Measurements from ENCODE around the gene ST3GAL5.

DNA sequence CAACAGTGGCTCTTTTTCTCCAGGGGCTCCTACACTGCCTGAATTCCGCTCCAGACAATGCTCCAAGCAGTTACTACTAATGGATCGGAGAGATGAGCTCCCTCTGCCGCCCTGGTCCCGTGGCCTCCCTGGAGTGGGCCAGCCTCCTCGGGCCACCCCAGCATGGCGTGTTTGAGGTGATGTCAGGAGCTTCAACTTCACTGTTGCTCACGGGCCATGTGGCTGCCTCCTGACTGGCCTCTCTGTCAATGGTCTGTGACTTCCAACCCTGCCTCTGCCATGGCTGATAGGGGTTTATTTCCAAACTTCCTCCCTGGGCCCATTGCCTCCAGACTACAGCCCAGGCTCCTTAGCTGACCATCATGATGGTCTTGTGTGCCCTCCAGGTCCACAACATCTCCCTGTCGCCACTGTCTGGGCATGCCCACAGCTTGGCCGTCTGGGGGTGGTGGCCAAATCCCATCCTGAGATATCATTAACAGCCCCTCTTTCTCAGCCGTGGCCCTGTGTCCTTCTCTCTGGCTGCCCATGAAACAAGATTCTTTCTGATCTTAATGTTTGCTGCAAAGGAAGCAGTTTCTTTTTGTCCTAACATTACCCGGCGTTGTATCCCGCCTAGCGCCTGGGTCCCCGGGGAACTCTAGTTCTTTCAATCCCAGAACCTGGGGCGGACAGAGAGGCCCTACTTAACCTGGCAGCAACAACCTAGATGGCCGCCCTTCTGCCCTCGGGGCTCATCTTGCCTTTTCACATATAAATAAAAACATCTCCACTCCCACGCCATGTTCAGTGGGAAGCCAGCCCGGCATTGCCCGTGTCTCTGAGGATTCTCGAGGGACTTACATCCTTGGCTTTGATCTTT lies 96.9 kb downstream of the ST3GAL5 start:
- no peak for TF ChIP-seq POLR2AphosphoS5 (IDR thresholded peaks at IDR 0.05; ENCODE audit: borderline replicate concordance, low read depth, low read length)
- TF ChIP-seq EZH2 (IDR thresholded peaks at IDR 0.05) = no peak

Data from SK-N-MC (cell line).